Keratinocyte (primary cell): ENCODE measurements around the gene PSMB5. TPM values are rescaled to one million over a fixed set of nuclear protein-coding genes. Genes with fewer than 3 reads are reported as not detected.

ENCODE experiments used
- DNase-seq: peaks from one replicate; pipeline ENCODE4 v3.0.0-alpha.2; 2011; ENCODE audit warnings: low read depth, missing footprints, low spot score
- FAIRE-seq: peaks from 2 replicates; lab custom pipeline; 2011; peaks lifted over from hg19 to GRCh38; lab: Jason Lieb, UNC
- H2AFZ ChIP-seq: 2 replicates; pipeline ENCODE4 v1.6.0; 2012; ENCODE audit warnings: low read length, control low read depth, inconsistent platforms; ENCODE audit not compliant: control insufficient read depth
- H3K27ac ChIP-seq: 2 replicates; pipeline ENCODE4 v1.5.1; 2011; ENCODE audit warnings: low read length; ENCODE audit not compliant: control insufficient read depth, insufficient read depth
- H3K27me3 ChIP-seq: 3 replicates; pipeline ENCODE4 v1.6.0; 2011; ENCODE audit warnings: low read length; ENCODE audit not compliant: control insufficient read depth, insufficient read depth; ENCODE audit errors: extremely low read depth
- H3K36me3 ChIP-seq, 2 experiments: 2 replicates in 1 of 2; 3 replicates in 1 of 2; pipeline ENCODE4 v1.5.1; 2011; ENCODE audit warnings: low read length in 2 of 2, mild to moderate bottlenecking in 1 of 2; ENCODE audit not compliant: control insufficient read depth in 2 of 2, insufficient read depth in 2 of 2; ENCODE audit errors: extremely low read depth in 1 of 2
- H3K4me1 ChIP-seq: 3 replicates; pipeline ENCODE4 v1.5.1; 2011; ENCODE audit warnings: low read length; ENCODE audit not compliant: control insufficient read depth, insufficient read depth; ENCODE audit errors: extremely low read depth
- H3K4me2 ChIP-seq: 3 replicates; pipeline ENCODE4 v1.6.0; 2011; ENCODE audit warnings: low read depth, low read length; ENCODE audit not compliant: control insufficient read depth, insufficient read depth; ENCODE audit errors: extremely low read depth
- H3K4me3 ChIP-seq, 3 experiments: fragments of 200-600 bp in 1 of 3; sonication (generic) in 1 of 3; 2 replicates in 2 of 3; 3 replicates in 1 of 3; pipeline ENCODE4 v1.5.1; 2011 to 2016; ENCODE audit warnings: low read length in 3 of 3, mild to moderate bottlenecking in 3 of 3, control low read depth in 2 of 3, inconsistent platforms in 1 of 3, low read depth in 1 of 3, mixed read lengths in 1 of 3, mixed run types in 1 of 3, moderate library complexity in 1 of 3; ENCODE audit not compliant: control insufficient read depth in 2 of 3, insufficient read depth in 2 of 3; ENCODE audit errors: extremely low read depth in 1 of 3
- H3K79me2 ChIP-seq: 2 replicates; pipeline ENCODE4 v1.6.0; 2012; ENCODE audit warnings: low read length; ENCODE audit not compliant: control insufficient read depth, insufficient read depth
- H3K9ac ChIP-seq: 3 replicates; pipeline ENCODE4 v1.6.0; 2011; ENCODE audit warnings: low read length; ENCODE audit not compliant: control insufficient read depth, insufficient read depth; ENCODE audit errors: extremely low read depth
- H3K9me1 ChIP-seq: 3 replicates; pipeline ENCODE4 v1.6.0; 2011; ENCODE audit warnings: low read length; ENCODE audit not compliant: control insufficient read depth, insufficient read depth; ENCODE audit errors: extremely low read depth
- H3K9me3 ChIP-seq: 2 replicates; pipeline ENCODE4 v1.5.1; 2012; ENCODE audit warnings: low read depth, low read length; ENCODE audit not compliant: control insufficient read depth
- H4K20me1 ChIP-seq: 3 replicates; pipeline ENCODE4 v1.6.0; 2011; ENCODE audit warnings: low read length; ENCODE audit not compliant: control insufficient read depth, insufficient read depth; ENCODE audit errors: extremely low read depth
- CTCF ChIP-seq, 3 experiments: IDR thresholded peaks in 1 of 3; conservative IDR thresholded peaks in 1 of 3; optimal IDR thresholded peaks in 1 of 3; 2 replicates in 2 of 3; 3 replicates in 1 of 3; pipeline versions ENCODE3 to v1.5.1; 2011; ENCODE audit warnings: low read length in 3 of 3, mild to moderate bottlenecking in 3 of 3, moderate library complexity in 2 of 3, control low read depth in 1 of 3, inconsistent platforms in 1 of 3; ENCODE audit not compliant: insufficient read depth in 2 of 3; ENCODE audit errors: extremely low read depth in 1 of 3
- EZH2 ChIP-seq: IDR thresholded peaks from one replicate; pipeline ENCODE4 v1.6.1; 2012; ENCODE audit warnings: inconsistent platforms, mild to moderate bottlenecking, low read length, moderate library complexity
- dilution Hi-C: fragments of 300-500 bp; cut with MboI; formaldehyde crosslinking; loops from one replicate; pipeline ENCODE4 v1.7.0; 2020; ENCODE audit warnings: low sequenced_read_pairs; ENCODE audit not compliant: extremely low pct_ligation_motif_present
- polyA plus RNA-seq, 5 experiments: library from polyadenylated mRNA; depleted of rRNA in 3 of 5; stranded (reverse) in 3 of 5; stranded (forward) in 1 of 5; unstranded in 1 of 5; fragments of >200 nt; gene quantifications; 1 replicate in 1 of 5; 2 replicates in 3 of 5; 3 replicates in 1 of 5; pipeline versions ENCODE4 v1.2.1 to v1.2.3, GENCODE V29; 2011 to 2012; ENCODE audit warnings: missing spikeins in 2 of 5, low read depth in 1 of 5, low replicate concordance in 1 of 5

PSMB5 gene
- polyA plus RNA-seq, 1 donor (not counting 4 experiments of a cell fraction or from before 2014, with no cell fraction given), result 285 TPM

- TF ChIP-seq EZH2 (no peak), CTCF (optimal IDR thresholded peaks at IDR 0.05 in 1 of 3, IDR thresholded peaks at IDR 0.05 in 1 of 3, conservative IDR thresholded peaks at IDR 0.05 in 1 of 3; ENCODE audit: extremely low read depth in 1 of 3, insufficient read depth in 2 of 3, low read length in 3 of 3) (no peak)
Measured at GRCh38 chr14:22993517-22993916, 41.2 kb downstream of the PSMB5 start.

GRCh38 chr14:22991852-22992251 lies 42.8 kb downstream of the PSMB5 start:
- TF ChIP-seq EZH2 (no peak), CTCF (optimal IDR thresholded peaks at IDR 0.05 in 1 of 3, IDR thresholded peaks at IDR 0.05 in 1 of 3, conservative IDR thresholded peaks at IDR 0.05 in 1 of 3; ENCODE audit: extremely low read depth in 1 of 3, insufficient read depth in 2 of 3, low read length in 3 of 3) (no peak)
- Histone ChIP-seq H3K27ac (no peak overlapping the region), H3K27me3 (no peaks in the 10 kb centered on the region), H2AFZ (no peak overlapping the region), H3K4me3 (no peak overlapping the region), H3K79me2 (no peaks in the 10 kb centered on the region), H3K36me3 (peaks cover 3% of the 10 kb centered on the region in 2 experiments), H3K9ac (no peak overlapping the region), H3K9me1 (no peaks in the 10 kb centered on the region), H4K20me1 (no peaks in the 10 kb centered on the region), H3K4me1 (peaks cover 6% of the 10 kb centered on the region), H3K4me2 (no peak overlapping the region), H3K9me3 (no peaks in the 10 kb centered on the region)
- DNase-seq, result no peak
- dilution Hi-C loops, result no loop called here
- FAIRE-seq, result no peak

More at GRCh38 chr14:22993517-22993916, 41.2 kb downstream of the PSMB5 start:
- Histone ChIP-seq H3K27me3 (no peaks in the 10 kb centered on the region), H3K9me1 (no peaks in the 10 kb centered on the region), H3K36me3 (peaks cover 3 to 4% of the 10 kb centered on the region in 2 experiments), H3K4me3 (no peak overlapping the region), H3K79me2 (no peaks in the 10 kb centered on the region), H3K4me1 (peaks cover 6% of the 10 kb centered on the region), H3K4me2 (no peak overlapping the region), H3K9me3 (no peaks in the 10 kb centered on the region), H4K20me1 (no peaks in the 10 kb centered on the region), H2AFZ (no peak overlapping the region), H3K9ac (no peak overlapping the region), H3K27ac (no peak overlapping the region)
- FAIRE-seq (no peak), DNase-seq (no peak)
- dilution Hi-C loops, result no loop called here
